ENCODE results near the gene VPS50.
"Not testable (repeated sequence)": the region's sequence is repeated elsewhere in the genome, so short reads cannot be mapped to it uniquely, and the experiment has no call there.

Gene VPS50

DNA sequence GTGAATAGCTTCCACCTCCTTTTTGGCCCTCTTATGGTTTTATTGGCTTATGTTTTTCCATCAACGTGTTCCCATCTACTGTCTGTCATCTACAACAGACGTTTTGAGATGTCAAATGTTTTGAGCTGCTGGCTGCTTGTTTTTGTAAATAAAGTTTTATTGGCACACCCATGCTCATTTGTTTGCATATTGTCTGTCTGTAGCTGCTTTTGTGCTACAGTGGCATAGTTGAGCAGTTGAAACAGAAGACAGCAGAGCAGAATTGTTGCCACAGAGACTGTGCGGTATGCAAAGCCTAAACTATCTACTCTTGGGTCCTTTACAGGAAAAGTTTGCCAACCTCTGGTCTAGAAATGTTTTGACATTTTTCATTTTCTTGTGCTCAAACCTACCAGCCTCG is 88.7 kb downstream of the VPS50 start:
- no peak overlapping the region for H3K9ac ChIP-seq (ENCODE audit: low read length in 5 of 5)
- H3K4me1 ChIP-seq (ENCODE audit: control insufficient read depth in 5 of 5, insufficient read depth in 5 of 5, low read length in 5 of 5) = no peaks in the 10 kb centered on the region
- H3K27me3 ChIP-seq (ENCODE audit: control insufficient read depth in 5 of 5, insufficient read depth in 4 of 5, low read length in 5 of 5) = no peaks in the 10 kb centered on the region
- no peaks in the 10 kb centered on the region for H3K9me3 ChIP-seq (ENCODE audit: control insufficient read depth in 5 of 5, low read length in 5 of 5)
- H3K36me3 ChIP-seq (ENCODE audit: control insufficient read depth in 5 of 5, insufficient read depth in 5 of 5, low read length in 5 of 5) = peaks cover 6 to 17% (median 13%) of the 10 kb centered on the region in 5 donors
- H3K27ac ChIP-seq (ENCODE audit: low read depth, low read length) = no peak overlapping the region
- no peak overlapping the region for H3K4me3 ChIP-seq (ENCODE audit: low read depth in 1 of 5, low read length in 5 of 5)

DNA sequence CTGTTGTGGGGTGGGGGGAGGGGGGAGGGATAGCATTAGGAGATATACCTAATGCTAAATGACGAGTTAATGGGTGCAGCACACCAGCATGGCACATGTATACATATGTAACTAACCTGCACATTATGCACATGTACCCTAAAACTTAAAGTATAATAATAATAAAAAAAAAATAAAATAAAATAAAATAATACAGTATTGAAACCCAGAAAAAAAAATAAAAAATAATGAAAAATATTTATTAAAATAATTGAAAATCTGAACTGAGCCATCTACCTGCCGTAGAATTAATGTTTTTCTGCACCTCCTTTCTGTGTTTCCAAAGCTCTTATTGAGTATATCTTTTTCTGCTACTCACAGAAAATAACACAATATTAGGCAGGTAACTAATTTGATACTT is 94.1 kb downstream of the VPS50 start:
- H3K4me1 ChIP-seq (ENCODE audit: control insufficient read depth in 5 of 5, insufficient read depth in 5 of 5, low read length in 5 of 5); H3K27ac ChIP-seq (ENCODE audit: low read depth, low read length); H3K27me3 ChIP-seq (ENCODE audit: control insufficient read depth in 5 of 5, insufficient read depth in 4 of 5, low read length in 5 of 5); H3K36me3 ChIP-seq (ENCODE audit: control insufficient read depth in 5 of 5, insufficient read depth in 5 of 5, low read length in 5 of 5); H3K9ac ChIP-seq (ENCODE audit: low read length in 5 of 5); H3K9me3 ChIP-seq (ENCODE audit: control insufficient read depth in 5 of 5, low read length in 5 of 5); H3K4me3 ChIP-seq (ENCODE audit: low read depth in 1 of 5, low read length in 5 of 5): not testable (repeated sequence)

DNA sequence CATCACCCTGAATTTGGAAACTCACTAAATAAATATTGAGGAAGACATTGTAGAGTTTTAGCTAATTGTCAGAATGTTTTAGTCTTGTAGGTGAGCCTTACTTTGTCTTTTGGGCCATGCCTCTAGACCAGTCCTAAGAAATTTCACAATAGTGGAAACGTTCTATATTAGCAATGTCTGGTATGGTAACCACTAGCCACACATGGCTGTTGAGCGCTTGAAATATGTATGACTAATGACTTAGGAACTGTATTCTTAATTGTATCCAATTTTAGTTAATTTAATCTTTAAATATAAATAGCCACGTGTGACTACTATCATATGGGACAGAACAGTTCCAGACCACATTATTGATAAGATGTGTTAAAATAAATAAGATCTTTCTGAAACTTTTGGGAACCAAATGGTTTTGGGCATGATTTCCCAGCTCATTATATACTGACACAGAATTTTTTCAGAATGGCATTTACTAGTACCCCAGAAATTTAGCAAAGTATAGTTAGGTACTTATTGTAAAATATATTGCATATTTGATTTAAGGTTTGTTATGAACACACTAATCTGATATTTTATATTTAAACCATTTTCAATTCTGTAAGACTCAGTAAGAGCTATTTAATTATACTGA is 95.0 kb downstream of the VPS50 start:
- Histone ChIP-seq H3K27me3 (ENCODE audit: control insufficient read depth in 5 of 5, insufficient read depth in 4 of 5, low read length in 5 of 5) (no peaks in the 10 kb centered on the region), H3K4me3 (ENCODE audit: low read depth in 1 of 5, low read length in 5 of 5) (no peak overlapping the region), H3K36me3 (ENCODE audit: control insufficient read depth in 5 of 5, insufficient read depth in 5 of 5, low read length in 5 of 5) (peaks cover 0 to 3% (median 0%) of the 10 kb centered on the region in 5 donors), H3K9ac (ENCODE audit: low read length in 5 of 5) (no peak overlapping the region), H3K9me3 (ENCODE audit: control insufficient read depth in 5 of 5, low read length in 5 of 5) (no peaks in the 10 kb centered on the region), H3K27ac (ENCODE audit: low read depth, low read length) (no peak overlapping the region), H3K4me1 (ENCODE audit: control insufficient read depth in 5 of 5, insufficient read depth in 5 of 5, low read length in 5 of 5) (no peaks in the 10 kb centered on the region)

DNA sequence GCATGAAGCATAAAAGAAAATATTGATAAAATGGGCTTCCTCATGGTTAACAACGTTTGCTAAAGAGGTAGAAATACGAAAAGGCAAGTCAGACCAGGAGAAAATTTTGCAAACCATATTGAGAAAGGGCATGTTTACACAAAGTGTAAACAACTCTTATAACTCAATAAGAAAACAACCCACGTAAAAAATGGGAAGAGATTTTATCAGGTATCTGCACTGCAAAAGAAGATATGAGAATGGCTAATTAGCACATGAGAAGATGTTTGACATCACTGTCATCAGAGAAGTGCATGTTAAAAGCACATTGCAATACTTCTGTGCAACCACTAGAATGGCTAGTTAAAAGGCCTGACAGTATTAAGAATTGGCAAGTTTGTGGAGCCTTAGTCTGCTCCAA is 99.5 kb downstream of the VPS50 start:
- H3K9me3 ChIP-seq (ENCODE audit: control insufficient read depth in 5 of 5, low read length in 5 of 5) = no peaks in the 10 kb centered on the region

DNA sequence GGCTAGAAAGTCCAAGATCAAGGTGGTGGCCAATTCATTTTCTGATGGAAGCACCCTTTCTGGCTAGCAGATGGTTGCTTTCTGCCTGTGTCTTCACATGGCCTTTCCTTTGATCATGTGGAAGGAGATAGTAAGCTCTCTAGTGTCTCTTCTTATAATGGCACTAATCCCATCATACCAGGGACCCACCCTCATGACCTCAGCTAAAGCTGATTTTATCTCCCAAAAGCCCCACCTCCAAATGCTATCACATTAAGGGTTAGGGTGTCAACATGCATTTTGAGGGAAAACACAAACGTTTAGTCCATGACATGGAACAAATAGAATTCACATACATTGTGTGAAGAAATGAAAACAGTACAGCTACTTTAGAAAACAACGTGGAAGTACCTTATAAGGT is 100.0 kb downstream of the VPS50 start:
- H3K9me3 ChIP-seq (ENCODE audit: control insufficient read depth in 5 of 5, low read length in 5 of 5) = no peaks in the 10 kb centered on the region
- H3K4me3 ChIP-seq (ENCODE audit: low read depth in 1 of 5, low read length in 5 of 5) = no peak overlapping the region
- no peaks in the 10 kb centered on the region for H3K27me3 ChIP-seq (ENCODE audit: control insufficient read depth in 5 of 5, insufficient read depth in 4 of 5, low read length in 5 of 5)
- no peak overlapping the region for H3K9ac ChIP-seq (ENCODE audit: low read length in 5 of 5)
- H3K27ac ChIP-seq (ENCODE audit: low read depth, low read length) = no peak overlapping the region
- no peaks in the 10 kb centered on the region for H3K4me1 ChIP-seq (ENCODE audit: control insufficient read depth in 5 of 5, insufficient read depth in 5 of 5, low read length in 5 of 5)
- H3K36me3 ChIP-seq (ENCODE audit: control insufficient read depth in 5 of 5, insufficient read depth in 5 of 5, low read length in 5 of 5) = peaks cover 6 to 14% (median 10%) of the 10 kb centered on the region in 5 donors

More for the DNA sequence above, 99.5 kb downstream of the VPS50 start:
- H3K27ac ChIP-seq (ENCODE audit: low read depth, low read length) = no peak overlapping the region
- no peaks in the 10 kb centered on the region for H3K27me3 ChIP-seq (ENCODE audit: control insufficient read depth in 5 of 5, insufficient read depth in 4 of 5, low read length in 5 of 5)
- peaks cover 5 to 14% (median 10%) of the 10 kb centered on the region in 5 donors for H3K36me3 ChIP-seq (ENCODE audit: control insufficient read depth in 5 of 5, insufficient read depth in 5 of 5, low read length in 5 of 5)
- no peak overlapping the region for H3K9ac ChIP-seq (ENCODE audit: low read length in 5 of 5)
- H3K4me3 ChIP-seq (ENCODE audit: low read depth in 1 of 5, low read length in 5 of 5) = no peak overlapping the region
- no peaks in the 10 kb centered on the region for H3K4me1 ChIP-seq (ENCODE audit: control insufficient read depth in 5 of 5, insufficient read depth in 5 of 5, low read length in 5 of 5)

DNA sequence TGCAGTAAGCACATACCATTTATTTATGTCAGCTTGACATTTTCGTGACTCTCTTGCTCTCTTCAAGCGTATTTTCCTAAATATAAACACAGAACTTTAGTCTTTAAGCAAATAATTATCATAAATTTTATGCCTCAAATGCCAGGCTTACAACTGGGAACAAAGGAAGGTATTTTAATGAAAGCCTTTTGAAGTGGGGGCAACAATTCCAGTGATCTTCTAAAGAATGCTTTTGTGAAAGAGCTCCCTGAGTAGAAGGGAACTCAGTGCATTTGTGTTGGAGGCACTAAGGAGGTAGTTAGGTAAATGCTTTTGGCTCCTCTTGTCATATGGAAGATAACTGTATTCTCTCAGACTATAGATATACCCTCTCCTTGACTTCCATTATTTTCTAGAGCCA is 104.9 kb downstream of the VPS50 start:
- Histone ChIP-seq H3K4me3 (ENCODE audit: low read depth in 1 of 5, low read length in 5 of 5) (no peak overlapping the region), H3K36me3 (ENCODE audit: control insufficient read depth in 5 of 5, insufficient read depth in 5 of 5, low read length in 5 of 5) (peaks cover 24 to 47% (median 34%) of the 10 kb centered on the region in 5 donors), H3K9me3 (ENCODE audit: control insufficient read depth in 5 of 5, low read length in 5 of 5) (no peaks in the 10 kb centered on the region), H3K27me3 (ENCODE audit: control insufficient read depth in 5 of 5, insufficient read depth in 4 of 5, low read length in 5 of 5) (no peaks in the 10 kb centered on the region), H3K27ac (ENCODE audit: low read depth, low read length) (no peak overlapping the region), H3K9ac (ENCODE audit: low read length in 5 of 5) (no peak overlapping the region), H3K4me1 (ENCODE audit: control insufficient read depth in 5 of 5, insufficient read depth in 5 of 5, low read length in 5 of 5) (no peaks in the 10 kb centered on the region)

DNA sequence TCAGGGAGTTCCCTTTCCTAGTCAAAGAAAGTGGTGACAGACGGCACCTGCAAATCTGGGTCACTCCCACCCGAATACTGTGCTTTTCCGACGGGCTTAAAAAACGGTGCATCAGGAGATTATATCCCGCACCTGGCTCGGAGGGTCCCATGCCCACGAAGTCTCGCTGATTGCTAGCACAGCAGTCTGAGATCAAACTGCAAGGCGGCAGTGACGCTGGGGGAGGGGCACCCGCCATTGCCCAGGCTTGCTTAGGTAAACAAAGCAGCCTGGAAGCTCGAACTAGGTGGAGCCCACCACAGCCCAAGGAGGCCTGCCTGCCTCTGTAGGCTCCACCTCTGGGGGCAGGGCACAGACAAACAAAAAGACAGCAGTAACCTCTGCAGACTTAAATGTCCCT is 110.0 kb downstream of the VPS50 start:
- not testable (repeated sequence) for H3K4me3 ChIP-seq (ENCODE audit: low read depth in 1 of 5, low read length in 5 of 5); H3K9me3 ChIP-seq (ENCODE audit: control insufficient read depth in 5 of 5, low read length in 5 of 5)
- peaks cover 19 to 35% (median 25%) of the 10 kb centered on the region in 5 donors for H3K36me3 ChIP-seq (ENCODE audit: control insufficient read depth in 5 of 5, insufficient read depth in 5 of 5, low read length in 5 of 5)

DNA sequence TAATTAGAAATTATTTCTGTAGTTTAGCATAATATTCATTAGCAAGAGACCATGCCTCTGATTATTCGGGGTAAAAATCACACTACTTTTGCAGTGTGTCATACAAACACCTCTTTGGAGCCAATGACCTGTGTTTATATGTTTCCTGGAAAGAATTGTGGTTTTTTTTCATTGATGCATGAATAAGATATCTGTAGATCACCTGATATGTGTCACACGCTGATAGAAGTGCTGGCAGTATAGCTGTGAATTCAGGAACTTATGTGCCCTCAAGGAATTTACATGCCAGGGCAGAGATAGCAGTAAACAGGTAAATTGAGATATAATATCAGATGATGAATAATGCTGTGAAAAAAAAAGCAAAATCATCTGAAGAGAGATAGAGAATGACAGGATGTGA is 118.2 kb downstream of the VPS50 start:
- no peak overlapping the region for H3K9ac ChIP-seq (ENCODE audit: low read length in 5 of 5)
- H3K4me1 ChIP-seq (ENCODE audit: control insufficient read depth in 5 of 5, insufficient read depth in 5 of 5, low read length in 5 of 5) = no peaks in the 10 kb centered on the region
- H3K9me3 ChIP-seq (ENCODE audit: control insufficient read depth in 5 of 5, low read length in 5 of 5) = no peaks in the 10 kb centered on the region
- H3K4me3 ChIP-seq (ENCODE audit: low read depth in 1 of 5, low read length in 5 of 5) = no peak overlapping the region
- no peaks in the 10 kb centered on the region for H3K27me3 ChIP-seq (ENCODE audit: control insufficient read depth in 5 of 5, insufficient read depth in 4 of 5, low read length in 5 of 5)
- H3K36me3 ChIP-seq (ENCODE audit: control insufficient read depth in 5 of 5, insufficient read depth in 5 of 5, low read length in 5 of 5) = peaks cover 5 to 31% (median 14%) of the 10 kb centered on the region in 5 donors
- H3K27ac ChIP-seq (ENCODE audit: low read depth, low read length) = no peak overlapping the region

More for the DNA sequence above, 110.0 kb downstream of the VPS50 start:
- H3K27ac ChIP-seq (ENCODE audit: low read depth, low read length); H3K9ac ChIP-seq (ENCODE audit: low read length in 5 of 5); H3K4me1 ChIP-seq (ENCODE audit: control insufficient read depth in 5 of 5, insufficient read depth in 5 of 5, low read length in 5 of 5); H3K27me3 ChIP-seq (ENCODE audit: control insufficient read depth in 5 of 5, insufficient read depth in 4 of 5, low read length in 5 of 5): not testable (repeated sequence)

DNA sequence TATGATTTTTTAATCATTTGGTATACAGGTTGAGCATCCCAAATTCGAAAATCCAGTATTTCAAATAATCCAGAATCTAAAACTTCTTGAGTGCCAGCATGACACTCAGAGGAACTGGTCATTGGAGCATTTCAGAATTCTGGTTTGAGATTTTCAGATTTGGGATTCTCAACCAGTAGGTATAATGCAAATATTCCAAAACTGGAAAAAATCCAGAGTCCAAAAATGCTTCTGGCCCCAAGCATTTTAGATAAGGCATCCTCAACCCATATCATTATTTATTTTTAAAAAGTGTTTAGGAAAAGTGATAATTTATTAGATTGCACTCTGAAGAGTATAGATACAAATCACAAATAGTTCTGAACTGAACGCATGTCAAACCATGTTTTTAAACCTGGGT is 120.7 kb downstream of the VPS50 start:
- H3K4me1 ChIP-seq (ENCODE audit: control insufficient read depth in 5 of 5, insufficient read depth in 5 of 5, low read length in 5 of 5) = no peaks in the 10 kb centered on the region
- no peak overlapping the region for H3K27ac ChIP-seq (ENCODE audit: low read depth, low read length)
- no peaks in the 10 kb centered on the region for H3K27me3 ChIP-seq (ENCODE audit: control insufficient read depth in 5 of 5, insufficient read depth in 4 of 5, low read length in 5 of 5)
- no peak overlapping the region for H3K4me3 ChIP-seq (ENCODE audit: low read depth in 1 of 5, low read length in 5 of 5)
- peaks cover 12 to 53% (median 30%) of the 10 kb centered on the region in 5 donors for H3K36me3 ChIP-seq (ENCODE audit: control insufficient read depth in 5 of 5, insufficient read depth in 5 of 5, low read length in 5 of 5)
- no peaks in the 10 kb centered on the region for H3K9me3 ChIP-seq (ENCODE audit: control insufficient read depth in 5 of 5, low read length in 5 of 5)
- H3K9ac ChIP-seq (ENCODE audit: low read length in 5 of 5) = no peak overlapping the region

DNA sequence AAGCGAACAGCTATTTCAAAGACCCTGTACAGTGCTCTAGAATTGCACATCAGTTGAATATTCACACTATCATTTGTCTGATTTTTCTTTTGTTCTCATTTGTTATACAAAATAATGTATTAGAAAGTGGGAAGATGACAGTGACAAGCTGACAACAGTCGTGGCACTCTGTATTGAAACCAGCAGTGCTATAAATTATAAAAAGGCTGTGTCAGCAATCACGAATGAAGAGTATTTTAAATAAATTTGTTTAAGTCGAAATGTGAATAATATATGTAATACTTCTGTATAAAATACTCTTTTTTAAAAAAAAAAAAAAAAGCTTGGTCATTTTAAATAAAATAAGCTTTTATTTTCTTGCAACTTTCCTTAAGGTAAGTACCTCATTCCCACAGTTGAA is 122.6 kb downstream of the VPS50 start:
- H3K4me3 ChIP-seq (ENCODE audit: low read depth in 1 of 5, low read length in 5 of 5) = no peak overlapping the region
- no peaks in the 10 kb centered on the region for H3K9me3 ChIP-seq (ENCODE audit: control insufficient read depth in 5 of 5, low read length in 5 of 5)
- peaks cover 16 to 65% (median 34%) of the 10 kb centered on the region in 5 donors for H3K36me3 ChIP-seq (ENCODE audit: control insufficient read depth in 5 of 5, insufficient read depth in 5 of 5, low read length in 5 of 5)
- no peak overlapping the region for H3K27ac ChIP-seq (ENCODE audit: low read depth, low read length)
- no peak overlapping the region for H3K9ac ChIP-seq (ENCODE audit: low read length in 5 of 5)
- no peaks in the 10 kb centered on the region for H3K4me1 ChIP-seq (ENCODE audit: control insufficient read depth in 5 of 5, insufficient read depth in 5 of 5, low read length in 5 of 5)
- H3K27me3 ChIP-seq (ENCODE audit: control insufficient read depth in 5 of 5, insufficient read depth in 4 of 5, low read length in 5 of 5) = no peaks in the 10 kb centered on the region

Data from subcutaneous abdominal adipose tissue (tissue), 5 donors.